Measurements from ENCODE around the gene HHIP.

The HHIP gene, protein sequence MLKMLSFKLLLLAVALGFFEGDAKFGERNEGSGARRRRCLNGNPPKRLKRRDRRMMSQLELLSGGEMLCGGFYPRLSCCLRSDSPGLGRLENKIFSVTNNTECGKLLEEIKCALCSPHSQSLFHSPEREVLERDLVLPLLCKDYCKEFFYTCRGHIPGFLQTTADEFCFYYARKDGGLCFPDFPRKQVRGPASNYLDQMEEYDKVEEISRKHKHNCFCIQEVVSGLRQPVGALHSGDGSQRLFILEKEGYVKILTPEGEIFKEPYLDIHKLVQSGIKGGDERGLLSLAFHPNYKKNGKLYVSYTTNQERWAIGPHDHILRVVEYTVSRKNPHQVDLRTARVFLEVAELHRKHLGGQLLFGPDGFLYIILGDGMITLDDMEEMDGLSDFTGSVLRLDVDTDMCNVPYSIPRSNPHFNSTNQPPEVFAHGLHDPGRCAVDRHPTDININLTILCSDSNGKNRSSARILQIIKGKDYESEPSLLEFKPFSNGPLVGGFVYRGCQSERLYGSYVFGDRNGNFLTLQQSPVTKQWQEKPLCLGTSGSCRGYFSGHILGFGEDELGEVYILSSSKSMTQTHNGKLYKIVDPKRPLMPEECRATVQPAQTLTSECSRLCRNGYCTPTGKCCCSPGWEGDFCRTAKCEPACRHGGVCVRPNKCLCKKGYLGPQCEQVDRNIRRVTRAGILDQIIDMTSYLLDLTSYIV

GRCh38 chr4:144645631-144646522 is at the start of gene HHIP:
TSS of gene HHIP (plus strand) at chr4:144646156. CDS start at chr4:144646676, 520 bp downstream.
- no peak for DNase-seq

DNA sequence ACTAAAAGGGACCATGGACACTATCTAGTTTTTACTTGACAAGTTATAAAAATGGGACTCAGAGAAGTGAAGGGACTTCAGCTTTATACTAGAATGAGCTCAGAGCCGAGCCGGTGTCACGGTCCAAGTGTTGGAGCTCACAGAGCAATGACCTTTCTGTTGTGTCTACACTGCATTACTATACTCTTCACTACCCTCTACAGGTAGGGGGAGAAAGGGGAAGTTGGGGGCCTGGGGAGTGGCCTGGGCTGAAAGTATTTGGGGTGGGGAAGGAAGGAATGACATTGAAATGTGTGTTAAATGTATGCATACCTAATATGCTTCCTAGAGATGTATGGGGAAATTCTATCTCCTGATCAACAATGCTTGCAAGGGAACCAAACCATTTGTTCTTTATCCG is 48.8 kb upstream of the HHIP start:
- DNase-seq = no peak

DNA sequence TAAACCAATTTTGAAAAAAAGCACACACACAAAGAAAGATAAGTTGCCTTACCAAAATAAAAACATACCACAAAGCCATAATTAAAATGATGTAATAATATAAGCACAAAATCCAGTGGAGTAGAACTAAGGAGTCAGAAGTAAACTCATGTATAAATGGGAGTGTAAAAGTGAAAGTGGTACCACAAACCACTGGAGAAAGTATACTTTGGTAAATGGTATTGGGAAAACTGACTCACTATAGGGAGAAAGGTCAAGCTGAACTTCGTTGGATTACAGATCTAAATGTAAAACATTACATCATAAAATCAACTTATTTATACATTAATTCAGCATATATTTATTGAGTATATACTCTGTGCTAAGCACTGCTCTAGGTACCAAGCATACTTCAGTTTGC is 46.3 kb upstream of the HHIP start:
- no peak for DNase-seq

- no peak for DNase-seq
These were observed 34.1 kb upstream of the HHIP start for GRCh38 chr4:144611850-144612249.

GRCh38 chr4:144614850-144615585 is 30.9 kb upstream of the HHIP start:
- no peak for DNase-seq

DNA sequence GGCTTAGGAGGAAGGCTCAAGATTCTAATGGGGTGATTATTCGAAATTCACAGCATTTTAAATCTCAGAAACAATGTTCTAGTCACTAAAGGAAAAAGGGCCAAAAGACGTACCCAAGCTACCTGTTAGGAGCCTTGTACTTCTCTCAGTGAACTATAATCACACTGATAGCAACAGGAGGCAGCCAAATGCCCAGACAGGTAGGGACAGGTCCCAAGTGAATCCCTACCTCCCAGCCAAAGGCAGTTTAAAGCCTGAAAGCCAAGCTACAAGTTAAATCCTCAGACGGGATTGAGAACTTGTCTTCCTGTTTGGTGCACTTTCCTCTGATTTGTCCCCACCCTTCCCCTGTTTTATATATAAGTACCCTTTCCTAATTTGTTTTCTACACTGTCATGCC is 24.3 kb upstream of the HHIP start:
- no peak for DNase-seq

DNA sequence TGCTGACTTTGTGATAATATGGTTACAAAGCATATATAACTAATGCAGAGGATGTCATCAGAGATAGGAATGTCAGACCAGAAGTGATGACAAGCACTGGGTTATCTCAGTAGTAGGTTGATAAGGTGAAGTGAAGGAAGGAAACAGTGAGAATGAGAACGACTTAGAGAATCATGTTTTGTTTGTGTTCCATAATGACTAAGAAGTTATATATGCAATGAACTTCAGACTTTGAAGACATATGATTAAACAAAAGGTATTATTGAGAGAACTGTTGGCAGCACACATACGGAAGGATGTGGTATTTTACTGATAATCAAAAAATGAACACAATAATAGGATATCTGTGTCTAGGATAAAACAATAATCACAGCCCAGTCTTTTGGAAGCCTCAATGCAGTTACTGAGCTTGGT is 18.3 kb upstream of the HHIP start:
- DNase-seq = no peak

- no peak for DNase-seq
These were observed 12.7 kb upstream of the HHIP start for GRCh38 chr4:144633215-144633614.

DNA sequence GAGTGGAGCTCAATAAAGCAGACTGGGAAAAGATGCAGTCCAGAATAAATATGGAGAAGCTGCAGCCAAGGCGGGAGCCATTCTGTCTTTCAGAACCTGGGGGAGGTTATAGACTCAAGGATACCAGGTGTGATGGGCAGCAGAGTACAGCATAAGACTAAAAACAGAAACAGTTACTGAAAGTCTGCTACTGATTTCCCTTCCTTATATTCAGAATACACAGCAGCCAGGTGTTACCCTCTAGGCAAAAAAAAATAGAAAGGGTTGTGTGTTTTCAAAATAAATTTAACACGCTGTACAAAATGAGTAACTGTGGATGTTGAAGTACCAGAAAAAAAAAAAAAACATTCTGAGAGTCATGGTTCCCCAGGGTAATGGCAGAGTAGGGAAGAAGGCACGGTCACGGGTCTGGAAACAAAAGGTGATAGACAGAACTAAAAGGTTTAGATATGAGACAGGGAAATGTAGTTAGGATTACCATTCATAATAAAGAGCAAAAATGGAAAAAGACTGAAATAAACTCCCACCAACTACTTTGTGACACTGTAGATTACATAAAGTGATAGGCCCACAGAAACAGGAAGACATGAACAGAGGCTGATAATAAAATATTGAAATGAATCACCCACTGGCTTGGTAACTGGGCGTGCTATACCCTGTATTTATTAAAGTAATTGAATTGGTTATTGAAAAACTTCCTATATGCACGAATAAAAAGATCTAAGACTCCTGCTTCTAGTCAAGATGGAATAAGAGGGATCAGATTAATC is 10.8 kb upstream of the HHIP start:
- DNase-seq = no peak

- no peak for DNase-seq
These were observed 1.4 kb upstream of the HHIP start for GRCh38 chr4:144644368-144645101.

DNA sequence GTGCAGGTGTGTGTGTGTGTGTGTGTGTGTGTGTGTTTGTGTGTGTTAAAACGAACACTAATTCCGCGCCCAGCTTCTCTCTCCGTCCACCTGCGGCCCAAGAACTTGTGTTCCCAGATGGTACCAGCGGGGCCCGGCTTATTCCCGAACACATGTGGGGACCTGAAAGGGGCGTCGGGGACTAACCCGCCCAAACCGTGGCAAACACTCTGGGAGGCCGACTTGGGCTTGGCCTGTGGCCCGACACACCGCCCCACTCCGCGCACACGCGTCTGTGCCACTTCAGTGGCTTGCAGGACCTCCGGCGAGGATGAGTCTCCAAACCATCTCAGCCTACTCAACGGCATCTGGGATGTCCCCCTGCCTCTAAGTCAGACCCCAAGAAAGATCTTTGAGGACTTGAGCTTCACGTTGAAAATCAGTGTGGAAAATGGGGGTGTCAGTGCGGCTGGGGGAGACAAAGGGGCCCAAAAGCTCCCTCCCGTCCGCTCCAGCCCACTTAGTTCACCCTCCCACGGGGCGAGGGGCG is 790 bp upstream of the HHIP start:
- DNase-seq = no peak

DNA sequence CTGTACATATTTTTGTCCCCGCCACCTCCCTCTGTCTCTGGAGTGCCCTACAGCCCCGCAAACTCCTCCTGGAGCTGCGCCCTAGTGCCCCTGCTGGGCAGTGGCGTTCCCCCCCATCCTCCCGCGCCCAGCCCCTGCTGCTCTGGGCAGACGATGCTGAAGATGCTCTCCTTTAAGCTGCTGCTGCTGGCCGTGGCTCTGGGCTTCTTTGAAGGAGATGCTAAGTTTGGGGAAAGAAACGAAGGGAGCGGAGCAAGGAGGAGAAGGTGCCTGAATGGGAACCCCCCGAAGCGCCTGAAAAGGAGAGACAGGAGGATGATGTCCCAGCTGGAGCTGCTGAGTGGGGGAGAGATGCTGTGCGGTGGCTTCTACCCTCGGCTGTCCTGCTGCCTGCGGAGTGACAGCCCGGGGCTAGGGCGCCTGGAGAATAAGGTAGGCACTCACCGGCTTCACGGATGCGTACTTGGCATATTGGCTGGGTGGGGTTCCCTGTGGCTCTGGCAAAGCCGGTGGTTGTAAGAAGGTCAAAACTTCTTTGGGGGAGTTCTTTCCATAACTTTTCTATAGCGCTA is 653 bp downstream of the HHIP start:
- no peak for DNase-seq

- DNase-seq = no peak
These were observed 1.2 kb downstream of the HHIP start for GRCh38 chr4:144647095-144647561.

DNA sequence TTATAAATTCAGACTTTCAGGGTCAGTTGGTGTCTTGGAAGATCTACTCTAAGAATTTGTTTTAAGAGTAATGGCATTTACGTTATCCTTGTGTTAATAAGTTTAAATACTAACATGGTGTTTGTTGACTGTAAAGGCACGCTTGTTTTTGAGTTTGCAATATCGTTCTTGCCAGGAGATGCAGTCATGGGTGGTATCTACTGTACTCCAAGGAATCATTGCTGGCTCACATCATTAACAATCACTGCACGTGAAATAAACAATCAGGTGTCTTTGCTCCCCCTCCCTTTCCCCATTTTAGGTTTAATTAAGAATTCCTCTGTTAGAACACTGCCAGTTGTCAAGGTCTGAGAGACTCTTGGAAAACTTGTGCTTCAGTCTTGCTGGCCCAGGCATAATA is 1.6 kb downstream of the HHIP start:
- no peak for DNase-seq

- DNase-seq = no peak
These were observed 2.1 kb downstream of the HHIP start for GRCh38 chr4:144648042-144648441.

DNA sequence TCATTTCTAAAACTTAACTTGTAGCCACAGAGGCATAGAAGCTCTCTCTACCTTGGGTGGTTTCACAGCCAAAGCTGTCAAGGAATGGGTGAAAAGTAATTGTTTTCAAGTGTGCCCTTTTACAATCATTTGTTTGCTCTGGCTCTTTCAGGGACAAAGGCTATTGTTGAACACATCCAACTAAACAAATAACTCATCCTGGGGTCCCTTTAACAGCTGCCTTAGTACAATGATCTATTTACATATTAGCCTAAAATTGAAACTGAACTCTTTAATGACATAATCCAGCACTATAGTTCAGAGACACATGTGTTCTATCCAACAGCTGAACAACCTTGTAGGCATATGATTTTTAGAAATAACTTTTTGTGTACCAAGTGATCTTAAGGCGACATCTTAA is 3.7 kb downstream of the HHIP start:
- no peak for DNase-seq

- DNase-seq = no peak
These were observed 4.5 kb downstream of the HHIP start for GRCh38 chr4:144650311-144651005.

GRCh38 chr4:144653781-144654545 is 8.0 kb downstream of the HHIP start:
- no peak for DNase-seq

DNA sequence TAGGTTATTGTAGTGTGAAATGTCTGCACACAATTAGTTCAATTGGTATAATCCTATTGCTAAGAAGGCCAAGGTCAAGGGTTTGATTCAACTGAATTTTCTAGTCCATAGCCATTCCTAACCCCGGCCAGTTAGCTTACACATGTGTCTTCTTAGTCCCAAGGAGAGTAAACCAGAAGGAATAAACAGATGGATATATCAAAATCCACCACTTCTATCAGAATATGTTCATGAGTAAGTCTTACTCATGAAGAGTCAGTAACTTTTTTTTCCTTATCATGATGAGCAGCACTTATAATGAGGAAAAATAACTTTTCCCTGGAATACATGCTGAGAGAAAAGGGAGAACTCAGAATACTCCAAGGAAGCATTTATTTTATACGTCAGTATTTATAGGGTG is 9.5 kb downstream of the HHIP start:
- no peak for DNase-seq
